Activated naive CD4-positive, alpha-beta T cell treated with anti-CD3 and anti-CD28 coated beads, Interleukin-2, amount 50 U/mL, for 72 hours (primary cell): ENCODE data around the gene SP2. TPM values are rescaled to one million over a fixed set of nuclear protein-coding genes. Genes with fewer than 3 reads are reported as not detected.

Source experiments
- ATAC-seq, 2 donors: fragments of 150-1000 bp; cut with Tn5 transposase; 2 replicates each; pipeline ENCODE4 v1.10.0; 2021; ENCODE audit warnings: mild to moderate bottlenecking in 2 of 2, moderate library complexity in 2 of 2
- DNase-seq, 2 donors: peaks; one replicate each; pipeline ENCODE4 v3.0.0; 2021 to 2022; ENCODE audit warnings: low spot score in 2 of 2
- H3K27ac Mint-ChIP-seq, 2 donors: one replicate each; pipeline ENCODE4 v1.8.0; 2022; ENCODE audit warnings: mild to moderate bottlenecking in 2 of 2, mixed read lengths in 2 of 2
- H3K36me3 Mint-ChIP-seq, 2 donors: one replicate each; pipeline ENCODE4 v1.8.0; 2022; ENCODE audit warnings: mixed read lengths in 2 of 2
- H3K9me3 Mint-ChIP-seq, 2 donors: one replicate each; pipeline ENCODE4 v1.8.0; 2022; ENCODE audit warnings: mixed read lengths in 2 of 2
- total RNA-seq, 2 donors: library from RNA; stranded (reverse); gene quantifications; one replicate each; pipeline ENCODE4 v1.2.3, GENCODE V29; 2022

SP2 gene
- total RNA-seq, 2 donors from 2014 or later: 16.4 to 28.9 TPM

GRCh38 chr17:47864791-47865216, 31.2 kb upstream of the SP2 start:
- ATAC-seq (peak; percentile 71 to 88), DNase-seq (peak in 1 of 2 donors; percentile 34)
- Mint-ChIP-seq H3K27ac (peak overlapping the region in 1 of 2 donors; percentile 32), H3K9me3 (peaks cover 0 to 4% of the 10 kb centered on the region in 2 donors), H3K36me3 (no peaks in the 10 kb centered on the region)

- ATAC-seq: no peak
- peaks cover 0 to 4% of the 10 kb centered on the region in 2 donors for H3K9me3 Mint-ChIP-seq
- DNase-seq: no peak
- H3K27ac Mint-ChIP-seq: no peak overlapping the region
- H3K36me3 Mint-ChIP-seq: no peaks in the 10 kb centered on the region
Measured at GRCh38 chr17:47866941-47867340, 29.1 kb upstream of the SP2 start.

GRCh38 chr17:47867813-47868533, 28.1 kb upstream of the SP2 start:
- Mint-ChIP-seq H3K36me3 (no peaks in the 10 kb centered on the region), H3K27ac (no peak overlapping the region), H3K9me3 (peaks cover 0 to 4% of the 10 kb centered on the region in 2 donors)
- DNase-seq: no peak
- ATAC-seq: no peak

- no peak overlapping the region for H3K27ac Mint-ChIP-seq
- no peaks in the 10 kb centered on the region for H3K36me3 Mint-ChIP-seq
- ATAC-seq (no peak), DNase-seq (no peak)
- H3K9me3 Mint-ChIP-seq: no peaks in the 10 kb centered on the region
Measured at GRCh38 chr17:47869114-47869513, 26.9 kb upstream of the SP2 start.

- H3K9me3 Mint-ChIP-seq: no peaks in the 10 kb centered on the region
- DNase-seq (no peak), ATAC-seq (no peak)
- no peak overlapping the region for H3K27ac Mint-ChIP-seq
- no peaks in the 10 kb centered on the region for H3K36me3 Mint-ChIP-seq
Measured at GRCh38 chr17:47870056-47870455, 26.0 kb upstream of the SP2 start.

GRCh38 chr17:47871048-47871447, 25.0 kb upstream of the SP2 start:
- DNase-seq (no peak), ATAC-seq (no peak)
- H3K27ac Mint-ChIP-seq: no peak overlapping the region
- H3K36me3 Mint-ChIP-seq: no peaks in the 10 kb centered on the region
- no peaks in the 10 kb centered on the region for H3K9me3 Mint-ChIP-seq

GRCh38 chr17:47872019-47872650, 23.9 kb upstream of the SP2 start:
- no peak overlapping the region for H3K27ac Mint-ChIP-seq
- ATAC-seq: no peak
- DNase-seq: no peak
- H3K9me3 Mint-ChIP-seq: no peaks in the 10 kb centered on the region
- H3K36me3 Mint-ChIP-seq: no peaks in the 10 kb centered on the region

- no peaks in the 10 kb centered on the region for H3K9me3 Mint-ChIP-seq
- H3K36me3 Mint-ChIP-seq: no peaks in the 10 kb centered on the region
- ATAC-seq (no peak), DNase-seq (no peak)
- no peak overlapping the region for H3K27ac Mint-ChIP-seq
Measured at GRCh38 chr17:47872651-47873161, 23.3 kb upstream of the SP2 start.

GRCh38 chr17:47873200-47874090, 22.6 kb upstream of the SP2 start:
- H3K9me3 Mint-ChIP-seq: no peaks in the 10 kb centered on the region
- DNase-seq: no peak
- ATAC-seq: no peak
- H3K36me3 Mint-ChIP-seq: no peaks in the 10 kb centered on the region
- no peak overlapping the region for H3K27ac Mint-ChIP-seq

- Mint-ChIP-seq H3K9me3 (no peaks in the 10 kb centered on the region), H3K27ac (no peak overlapping the region), H3K36me3 (no peaks in the 10 kb centered on the region)
- DNase-seq (no peak), ATAC-seq (no peak)
Measured at GRCh38 chr17:47875011-47875985, 20.7 kb upstream of the SP2 start.

- Mint-ChIP-seq H3K27ac (no peak overlapping the region), H3K36me3 (no peaks in the 10 kb centered on the region), H3K9me3 (no peaks in the 10 kb centered on the region)
- DNase-seq (no peak), ATAC-seq (no peak)
Measured at GRCh38 chr17:47877368-47878034, 18.5 kb upstream of the SP2 start.

- no peaks in the 10 kb centered on the region for H3K9me3 Mint-ChIP-seq
- ATAC-seq (no peak), DNase-seq (no peak)
- no peaks in the 10 kb centered on the region for H3K36me3 Mint-ChIP-seq
- H3K27ac Mint-ChIP-seq: peak overlapping the region in 1 of 2 donors; percentile 12
Measured at GRCh38 chr17:47878203-47879027, 17.6 kb upstream of the SP2 start.

- H3K27ac Mint-ChIP-seq: no peak overlapping the region
- no peaks in the 10 kb centered on the region for H3K9me3 Mint-ChIP-seq
- no peak for DNase-seq
- no peaks in the 10 kb centered on the region for H3K36me3 Mint-ChIP-seq
- peak; percentile 63 to 69 for ATAC-seq
Measured at GRCh38 chr17:47879028-47879585, 16.9 kb upstream of the SP2 start.

GRCh38 chr17:47879776-47880454, 16.1 kb upstream of the SP2 start:
- H3K9me3 Mint-ChIP-seq: no peaks in the 10 kb centered on the region
- DNase-seq (no peak), ATAC-seq (no peak)
- H3K27ac Mint-ChIP-seq: no peak overlapping the region
- no peaks in the 10 kb centered on the region for H3K36me3 Mint-ChIP-seq
